ENCODE measurements around the gene C2orf72. TPM values are rescaled to one million over a fixed set of nuclear protein-coding genes. Genes with fewer than 3 reads are reported as not detected.
"Not testable (repeated sequence)": the region's sequence is repeated elsewhere in the genome, so short reads cannot be mapped to it uniquely, and the experiment has no call there.

The C2orf72 gene
- total and polyA plus RNA-seq, 2 donors = 0.02 to 0.05 TPM

DNA sequence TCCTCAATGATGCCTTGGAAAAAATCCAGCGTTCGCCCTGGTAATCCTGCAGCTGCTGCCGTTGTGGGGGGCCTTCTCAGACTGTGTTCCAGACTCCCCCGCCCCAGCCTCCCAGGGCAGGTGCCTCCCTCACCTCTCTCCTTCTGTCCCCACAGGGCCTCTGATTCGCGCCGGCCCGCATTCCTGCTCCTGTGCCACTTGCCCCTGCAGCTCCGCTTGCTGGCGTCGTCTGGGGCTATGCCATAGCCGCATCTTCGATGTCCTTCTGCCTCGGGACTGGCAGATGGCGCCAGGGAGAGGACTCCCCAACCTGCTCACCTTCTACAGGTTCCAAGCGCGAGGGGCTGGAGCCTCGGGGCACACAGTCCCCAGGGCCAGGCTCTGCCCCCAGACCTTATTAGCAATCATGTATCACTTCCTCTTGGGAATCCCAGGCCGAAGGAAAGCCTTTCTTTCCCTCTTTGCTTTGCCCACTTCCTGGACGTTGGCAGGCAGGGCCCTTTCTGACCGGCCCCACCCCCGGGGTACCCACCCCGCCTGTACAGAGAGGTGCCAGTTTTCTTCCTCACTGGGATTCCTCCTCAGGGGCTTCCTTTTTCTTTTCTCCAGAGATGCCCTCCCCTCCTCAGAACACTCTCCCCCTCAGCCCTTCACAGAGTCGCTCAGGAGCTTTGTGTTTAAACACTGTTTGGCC, 37.0 kb upstream of the C2orf72 start:
- DNase-seq (ENCODE audit: low read depth in 6 of 9, low spot score in 9 of 9) = no peak
- Histone ChIP-seq H3K9me3 (ENCODE audit: control insufficient read depth in 2 of 2, insufficient read depth in 1 of 2, low read length in 1 of 2) (no peaks in the 10 kb centered on the region), H3K27ac (ENCODE audit: low read depth in 1 of 2, low read length in 1 of 2) (no peak overlapping the region), H3K4me1 (ENCODE audit: control insufficient read depth in 2 of 2, insufficient read depth in 2 of 2, low read length in 2 of 2) (no peaks in the 10 kb centered on the region), H3K4me3 (ENCODE audit: low read length in 2 of 2) (no peak overlapping the region), H3K36me3 (ENCODE audit: control insufficient read depth in 2 of 2, insufficient read depth in 2 of 2, low read length in 1 of 2) (no peaks in the 10 kb centered on the region), H3K27me3 (ENCODE audit: control insufficient read depth in 2 of 2, insufficient read depth in 1 of 2, low read length in 1 of 2) (peaks cover 5 to 53% of the 10 kb centered on the region in 2 donors)
- 61% methylated on average over 24 of the region's 24 CpGs for WGBS

DNA sequence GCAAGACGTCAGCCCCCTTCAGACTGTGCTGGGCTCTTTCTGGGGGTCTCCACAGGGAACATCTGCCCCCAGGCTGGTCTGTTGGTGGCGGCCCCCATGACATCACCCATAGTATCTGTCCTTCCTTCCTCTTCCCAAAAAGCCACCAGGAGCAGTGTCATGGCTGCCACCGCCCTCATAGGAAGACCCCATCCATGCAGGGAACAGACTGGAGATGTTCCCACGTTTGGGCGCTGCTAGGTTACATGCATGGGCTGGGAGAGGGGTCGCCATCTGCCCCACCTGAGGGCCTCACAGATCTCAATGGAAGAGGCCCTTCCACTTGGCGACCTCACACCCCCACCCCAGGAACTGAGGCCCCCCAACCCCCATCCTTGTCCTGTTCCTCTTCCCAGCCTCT, 36.3 kb upstream of the C2orf72 start:
- H3K4me3 ChIP-seq (ENCODE audit: low read length in 2 of 2) = no peak overlapping the region

DNA sequence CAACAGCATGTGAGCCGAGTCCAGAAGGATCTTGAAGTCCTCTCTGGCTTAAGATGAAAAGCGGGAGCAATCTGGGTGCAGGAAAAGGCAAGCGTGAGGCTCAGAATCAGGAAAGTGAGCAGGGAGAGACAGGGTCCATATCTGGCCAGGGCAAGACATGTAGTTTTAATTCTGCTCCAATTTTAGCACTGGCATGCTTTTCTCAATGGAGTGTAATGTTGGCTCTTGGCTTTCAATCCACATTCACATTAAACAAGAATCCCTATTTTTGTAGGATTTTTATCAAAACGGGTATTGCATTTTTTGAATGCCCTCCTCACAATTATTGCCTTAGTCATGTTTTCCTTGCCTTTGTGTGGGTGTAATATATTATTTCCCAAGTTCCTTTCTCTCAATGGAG, 35.4 kb upstream of the C2orf72 start:
- Histone ChIP-seq H3K4me3 (ENCODE audit: low read length in 2 of 2) (no peak overlapping the region), H3K9me3 (ENCODE audit: control insufficient read depth in 2 of 2, insufficient read depth in 1 of 2, low read length in 1 of 2) (no peaks in the 10 kb centered on the region), H3K27ac (ENCODE audit: low read depth in 1 of 2, low read length in 1 of 2) (no peak overlapping the region), H3K27me3 (ENCODE audit: control insufficient read depth in 2 of 2, insufficient read depth in 1 of 2, low read length in 1 of 2) (peaks cover 5 to 43% of the 10 kb centered on the region in 2 donors), H3K4me1 (ENCODE audit: control insufficient read depth in 2 of 2, insufficient read depth in 2 of 2, low read length in 2 of 2) (no peaks in the 10 kb centered on the region), H3K36me3 (ENCODE audit: control insufficient read depth in 2 of 2, insufficient read depth in 2 of 2, low read length in 1 of 2) (no peaks in the 10 kb centered on the region)
- no peak for DNase-seq (ENCODE audit: low read depth in 6 of 9, low spot score in 9 of 9)
- 92% methylated on average over 4 of the region's 4 CpGs for WGBS

More for the DNA sequence above, 36.3 kb upstream of the C2orf72 start:
- Histone ChIP-seq H3K4me1 (ENCODE audit: control insufficient read depth in 2 of 2, insufficient read depth in 2 of 2, low read length in 2 of 2) (no peaks in the 10 kb centered on the region), H3K36me3 (ENCODE audit: control insufficient read depth in 2 of 2, insufficient read depth in 2 of 2, low read length in 1 of 2) (no peaks in the 10 kb centered on the region), H3K27ac (ENCODE audit: low read depth in 1 of 2, low read length in 1 of 2) (no peak overlapping the region), H3K9me3 (ENCODE audit: control insufficient read depth in 2 of 2, insufficient read depth in 1 of 2, low read length in 1 of 2) (no peaks in the 10 kb centered on the region), H3K27me3 (ENCODE audit: control insufficient read depth in 2 of 2, insufficient read depth in 1 of 2, low read length in 1 of 2) (peaks cover 5 to 47% of the 10 kb centered on the region in 2 donors)
- 96% methylated on average over 7 of the region's 7 CpGs for WGBS
- DNase-seq (ENCODE audit: low read depth in 6 of 9, low spot score in 9 of 9) = no peak

DNA sequence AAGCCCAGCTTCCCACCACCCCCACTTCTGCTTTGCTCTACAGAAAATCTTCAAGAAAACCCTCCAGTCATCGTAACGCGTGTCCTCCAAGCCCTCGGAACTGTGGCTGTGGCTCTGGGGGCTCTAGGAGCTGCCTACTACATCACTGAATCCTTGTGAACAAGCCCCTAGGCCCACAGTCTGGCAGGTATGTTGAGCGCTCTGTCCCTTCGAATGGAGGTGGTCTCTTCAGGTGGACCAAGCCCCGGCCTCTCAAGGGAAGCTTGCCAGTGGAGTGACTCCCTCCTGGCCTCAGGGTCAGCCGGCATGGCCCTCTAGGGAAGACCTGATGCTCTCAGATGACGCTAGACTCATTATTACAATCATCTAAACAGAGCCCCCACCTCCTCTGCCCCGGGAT, 34.7 kb upstream of the C2orf72 start:
- peaks cover 0 to 4% of the 10 kb centered on the region in 2 donors for H3K4me1 ChIP-seq (ENCODE audit: control insufficient read depth in 2 of 2, insufficient read depth in 2 of 2, low read length in 2 of 2)
- WGBS = 97% methylated on average over 10 of the region's 10 CpGs
- no peak for DNase-seq (ENCODE audit: low read depth in 6 of 9, low spot score in 9 of 9)
- no peak overlapping the region for H3K27ac ChIP-seq (ENCODE audit: low read depth in 1 of 2, low read length in 1 of 2)
- H3K27me3 ChIP-seq (ENCODE audit: control insufficient read depth in 2 of 2, insufficient read depth in 1 of 2, low read length in 1 of 2) = peaks cover 5 to 46% of the 10 kb centered on the region in 2 donors
- H3K4me3 ChIP-seq (ENCODE audit: low read length in 2 of 2) = no peak overlapping the region
- no peaks in the 10 kb centered on the region for H3K36me3 ChIP-seq (ENCODE audit: control insufficient read depth in 2 of 2, insufficient read depth in 2 of 2, low read length in 1 of 2)
- no peaks in the 10 kb centered on the region for H3K9me3 ChIP-seq (ENCODE audit: control insufficient read depth in 2 of 2, insufficient read depth in 1 of 2, low read length in 1 of 2)

DNA sequence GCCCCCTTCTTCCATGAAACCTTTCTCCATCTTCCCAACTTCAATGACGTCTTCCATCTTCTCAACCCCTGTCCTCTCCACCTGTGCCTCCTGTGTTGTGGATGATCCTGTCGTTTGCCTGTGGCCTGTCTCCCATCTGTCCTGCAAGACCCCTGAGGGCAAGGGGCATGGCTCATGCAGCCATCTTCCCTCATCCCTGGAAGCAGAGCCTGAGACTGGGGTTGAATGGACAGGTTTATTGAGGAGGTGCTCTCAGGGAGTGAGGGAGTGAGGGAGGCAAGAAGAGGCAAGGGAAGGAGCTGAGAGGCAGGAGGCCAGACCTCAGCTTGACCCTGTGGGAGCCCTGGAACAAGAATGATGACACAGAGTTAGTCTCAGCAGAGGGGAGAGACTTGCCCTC, 34.1 kb upstream of the C2orf72 start:
- Histone ChIP-seq H3K4me1 (ENCODE audit: control insufficient read depth in 2 of 2, insufficient read depth in 2 of 2, low read length in 2 of 2) (peaks cover 0 to 4% of the 10 kb centered on the region in 2 donors), H3K9me3 (ENCODE audit: control insufficient read depth in 2 of 2, insufficient read depth in 1 of 2, low read length in 1 of 2) (no peaks in the 10 kb centered on the region), H3K27ac (ENCODE audit: low read depth in 1 of 2, low read length in 1 of 2) (no peak overlapping the region), H3K36me3 (ENCODE audit: control insufficient read depth in 2 of 2, insufficient read depth in 2 of 2, low read length in 1 of 2) (no peaks in the 10 kb centered on the region), H3K27me3 (ENCODE audit: control insufficient read depth in 2 of 2, insufficient read depth in 1 of 2, low read length in 1 of 2) (peaks cover 5 to 42% of the 10 kb centered on the region in 2 donors), H3K4me3 (ENCODE audit: low read length in 2 of 2) (no peak overlapping the region)
- DNase-seq (ENCODE audit: low read depth in 6 of 9, low spot score in 9 of 9) = no peak
- 92% methylated on average over 2 of the region's 2 CpGs for WGBS

DNA sequence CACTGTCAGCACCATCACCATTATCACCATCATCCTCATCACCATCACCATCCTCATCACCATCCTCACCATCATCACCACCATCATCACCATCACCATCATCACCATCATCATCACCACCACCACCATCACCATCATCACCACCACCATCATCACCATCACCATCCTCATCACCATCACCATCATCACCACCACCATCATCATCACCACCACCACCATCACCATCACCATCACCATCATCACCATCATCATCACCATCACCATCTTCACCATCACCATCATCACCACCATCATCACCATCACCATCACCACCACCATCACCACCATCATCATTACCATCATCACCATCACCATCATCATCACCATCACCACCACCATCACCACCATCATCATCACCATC, 32.4 kb upstream of the C2orf72 start:
- DNase-seq (ENCODE audit: low read depth in 6 of 9, low spot score in 9 of 9); H3K27ac ChIP-seq (ENCODE audit: low read depth in 1 of 2, low read length in 1 of 2); H3K4me3 ChIP-seq (ENCODE audit: low read length in 2 of 2); H3K9me3 ChIP-seq (ENCODE audit: control insufficient read depth in 2 of 2, insufficient read depth in 1 of 2, low read length in 1 of 2); H3K4me1 ChIP-seq (ENCODE audit: control insufficient read depth in 2 of 2, insufficient read depth in 2 of 2, low read length in 2 of 2); H3K36me3 ChIP-seq (ENCODE audit: control insufficient read depth in 2 of 2, insufficient read depth in 2 of 2, low read length in 1 of 2): not testable (repeated sequence)
- peaks cover 5 to 33% of the 10 kb centered on the region in 2 donors for H3K27me3 ChIP-seq (ENCODE audit: control insufficient read depth in 2 of 2, insufficient read depth in 1 of 2, low read length in 1 of 2)

DNA sequence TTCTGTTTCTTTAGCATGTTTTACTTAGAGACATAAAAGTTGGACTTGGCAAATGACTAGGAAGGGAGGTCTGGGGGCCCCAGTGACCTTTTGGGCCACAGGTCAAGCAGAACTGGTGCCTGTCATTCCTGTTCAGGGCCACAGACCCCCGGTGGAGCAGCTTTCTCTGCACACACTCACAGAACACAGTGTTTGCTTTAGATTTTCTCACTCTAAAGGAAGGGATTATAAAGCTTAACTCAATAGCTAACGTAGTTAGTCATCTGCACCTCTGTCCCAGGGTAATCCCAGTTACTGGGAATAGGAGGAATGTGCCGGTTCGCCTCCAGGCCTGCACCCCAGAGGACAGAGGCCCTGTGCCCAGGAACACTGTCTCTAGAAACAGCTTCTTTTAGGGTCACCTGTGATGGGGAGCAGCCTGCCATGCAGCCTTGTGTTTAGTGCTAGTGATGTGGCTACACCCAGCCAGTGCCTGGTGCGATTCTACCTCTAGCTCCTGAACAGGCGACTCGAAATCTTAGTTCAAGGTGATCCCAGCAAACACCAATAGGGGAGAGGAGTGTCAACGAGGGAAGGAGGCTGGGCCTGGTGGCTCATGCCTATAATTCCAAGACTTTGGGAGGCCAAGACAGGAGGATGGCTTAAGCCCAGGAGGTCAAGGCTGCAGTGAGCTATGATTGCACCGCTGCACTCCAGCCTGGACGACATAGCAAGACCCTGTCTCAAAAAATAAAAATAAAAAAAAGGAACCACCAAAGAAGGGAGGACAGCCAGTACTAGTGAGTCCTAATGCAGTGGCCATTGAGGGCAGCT, 29.8 kb upstream of the C2orf72 start:
- no peaks in the 10 kb centered on the region for H3K36me3 ChIP-seq (ENCODE audit: control insufficient read depth in 2 of 2, insufficient read depth in 2 of 2, low read length in 1 of 2)
- no peak overlapping the region for H3K27ac ChIP-seq (ENCODE audit: low read depth in 1 of 2, low read length in 1 of 2)
- WGBS = 87% methylated on average over 10 of the region's 10 CpGs
- no peak overlapping the region for H3K4me3 ChIP-seq (ENCODE audit: low read length in 2 of 2)
- no peak for DNase-seq (ENCODE audit: low read depth in 6 of 9, low spot score in 9 of 9)
- peaks cover 0 to 4% of the 10 kb centered on the region in 2 donors for H3K4me1 ChIP-seq (ENCODE audit: control insufficient read depth in 2 of 2, insufficient read depth in 2 of 2, low read length in 2 of 2)
- peaks cover 0 to 21% of the 10 kb centered on the region in 2 donors for H3K27me3 ChIP-seq (ENCODE audit: control insufficient read depth in 2 of 2, insufficient read depth in 1 of 2, low read length in 1 of 2)
- H3K9me3 ChIP-seq (ENCODE audit: control insufficient read depth in 2 of 2, insufficient read depth in 1 of 2, low read length in 1 of 2) = no peaks in the 10 kb centered on the region

DNA sequence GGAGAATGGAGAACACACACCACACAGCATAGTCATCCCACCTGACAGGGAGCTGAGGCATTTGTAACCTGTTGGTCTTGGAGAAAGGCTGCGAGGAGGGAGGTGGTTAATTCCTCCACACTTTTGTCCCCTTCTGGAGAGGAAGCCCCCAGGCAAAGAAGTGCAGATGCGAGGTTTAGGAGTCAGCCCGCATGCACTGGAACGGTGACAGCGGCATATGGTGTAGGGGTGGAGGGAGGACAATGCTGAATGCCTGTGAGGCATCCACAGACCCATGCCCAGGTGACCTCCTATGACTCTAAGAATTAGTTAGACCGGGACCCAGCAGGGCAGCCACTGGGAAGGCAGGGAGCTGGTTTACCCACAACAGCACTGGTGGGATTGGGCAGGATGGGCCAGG, 29.2 kb upstream of the C2orf72 start:
- no peak overlapping the region for H3K4me3 ChIP-seq (ENCODE audit: low read length in 2 of 2)
- H3K4me1 ChIP-seq (ENCODE audit: control insufficient read depth in 2 of 2, insufficient read depth in 2 of 2, low read length in 2 of 2) = peaks cover 0 to 4% of the 10 kb centered on the region in 2 donors
- no peak for DNase-seq (ENCODE audit: low read depth in 6 of 9, low spot score in 9 of 9)
- no peaks in the 10 kb centered on the region for H3K9me3 ChIP-seq (ENCODE audit: control insufficient read depth in 2 of 2, insufficient read depth in 1 of 2, low read length in 1 of 2)
- 96% methylated on average over 6 of the region's 6 CpGs for WGBS
- H3K27me3 ChIP-seq (ENCODE audit: control insufficient read depth in 2 of 2, insufficient read depth in 1 of 2, low read length in 1 of 2) = peaks cover 0 to 17% of the 10 kb centered on the region in 2 donors
- H3K27ac ChIP-seq (ENCODE audit: low read depth in 1 of 2, low read length in 1 of 2) = no peak overlapping the region
- H3K36me3 ChIP-seq (ENCODE audit: control insufficient read depth in 2 of 2, insufficient read depth in 2 of 2, low read length in 1 of 2) = no peaks in the 10 kb centered on the region

DNA sequence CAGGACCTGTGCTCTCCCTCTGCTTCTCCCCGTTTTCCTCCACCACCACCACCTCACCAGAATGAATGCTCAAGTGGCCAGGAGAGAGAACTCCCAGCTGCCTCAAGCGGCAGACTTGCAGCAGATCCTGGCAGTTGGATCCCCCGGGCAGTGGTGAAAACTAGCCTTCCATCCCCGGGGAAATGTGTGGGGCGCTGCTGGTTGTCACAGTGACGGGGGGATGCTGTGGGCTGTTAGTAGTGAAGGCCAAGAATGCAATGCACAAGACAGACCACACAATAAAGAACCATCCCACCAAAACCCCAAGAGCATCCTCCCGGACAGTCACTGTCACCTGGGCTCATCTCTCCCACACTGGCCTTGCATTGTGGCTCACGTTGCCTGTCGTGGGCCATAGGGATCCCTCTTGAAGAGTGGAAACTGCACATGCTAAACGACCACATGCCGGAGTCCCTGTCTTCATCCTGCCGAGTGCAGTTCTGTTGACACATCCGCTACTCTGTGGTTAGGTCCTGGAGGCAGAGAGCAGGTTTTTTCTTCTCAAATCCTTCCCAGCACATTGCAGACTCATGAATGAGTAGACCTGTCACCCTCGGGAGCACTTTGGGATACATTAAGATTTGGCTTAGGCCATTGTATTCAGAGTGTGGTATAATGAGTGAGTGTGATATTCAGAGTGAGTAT, 27.9 kb upstream of the C2orf72 start:
- no peak overlapping the region for H3K27ac ChIP-seq (ENCODE audit: low read depth in 1 of 2, low read length in 1 of 2)
- no peak for DNase-seq (ENCODE audit: low read depth in 6 of 9, low spot score in 9 of 9)
- WGBS = 84% methylated on average over 14 of the region's 14 CpGs
- H3K9me3 ChIP-seq (ENCODE audit: control insufficient read depth in 2 of 2, insufficient read depth in 1 of 2, low read length in 1 of 2) = no peaks in the 10 kb centered on the region
- H3K4me1 ChIP-seq (ENCODE audit: control insufficient read depth in 2 of 2, insufficient read depth in 2 of 2, low read length in 2 of 2) = peaks cover 0 to 4% of the 10 kb centered on the region in 2 donors
- H3K36me3 ChIP-seq (ENCODE audit: control insufficient read depth in 2 of 2, insufficient read depth in 2 of 2, low read length in 1 of 2) = no peaks in the 10 kb centered on the region
- peaks cover 0 to 16% of the 10 kb centered on the region in 2 donors for H3K27me3 ChIP-seq (ENCODE audit: control insufficient read depth in 2 of 2, insufficient read depth in 1 of 2, low read length in 1 of 2)
- no peak overlapping the region for H3K4me3 ChIP-seq (ENCODE audit: low read length in 2 of 2)
